ENCODE data around the gene GDF15. TPM values are rescaled to one million over a fixed set of nuclear protein-coding genes. Genes with fewer than 3 reads are reported as not detected.
"Not testable (repeated sequence)": the region's sequence is repeated elsewhere in the genome, so short reads cannot be mapped to it uniquely, and the experiment has no call there.

The GDF15 gene
- 8.3 TPM for total RNA-seq

- ATAC-seq (peak; percentile 70), DNase-seq (ENCODE audit: low spot score) (peak; percentile 82)
- intact Hi-C loops (cut with DNase I), result no loop called here
These were observed at the start of gene GDF15 for GRCh38 chr19:18385675-18386542. TSS of gene GDF15 (plus strand) at chr19:18386158. CDS start at chr19:18386190, 32 bp downstream.

GRCh38 chr19:18338541-18338940 is 47.4 kb upstream of the GDF15 start:
- intact Hi-C loops (cut with DNase I), result loop anchor here (10.0 kb wide), 1 partner anchor 296 kb away; the partner anchor contains the start of gene KLHL26
- DNase-seq (ENCODE audit: low spot score) (no peak), ATAC-seq (no peak)

- ATAC-seq (no peak), DNase-seq (ENCODE audit: low spot score) (no peak)
- intact Hi-C loops (cut with DNase I), result loop anchor here (10.0 kb wide), 1 partner anchor 295 kb away; the partner anchor contains the start of gene KLHL26
These were observed 46.2 kb upstream of the GDF15 start for GRCh38 chr19:18339723-18340122.

GRCh38 chr19:18340190-18340989 is 45.6 kb upstream of the GDF15 start, which contains the start of gene PGPEP1:
TSS of gene PGPEP1 (plus strand) at chr19:18340598. CDS start at chr19:18340682, 84 bp downstream.
- intact Hi-C loops (cut with DNase I), result no loop called here
- ATAC-seq (peak; percentile 81), DNase-seq (ENCODE audit: low spot score) (peak; percentile 83)

- intact Hi-C loops (cut with DNase I), result no loop called here
- DNase-seq (ENCODE audit: low spot score) (peak; percentile 75), ATAC-seq (peak; percentile 60)
These were observed 44.7 kb upstream of the GDF15 start for GRCh38 chr19:18340990-18341868.

GRCh38 chr19:18342090-18342632 is 43.8 kb upstream of the GDF15 start:
- no peak for DNase-seq (ENCODE audit: low spot score)
- no peak for ATAC-seq
- intact Hi-C loops (cut with DNase I), result no loop called here

GRCh38 chr19:18344582-18344950 is 41.4 kb upstream of the GDF15 start:
- DNase-seq (ENCODE audit: low spot score) (no peak), ATAC-seq (no peak)
- intact Hi-C loops (cut with DNase I), result no loop called here

GRCh38 chr19:18345296-18345695 is 40.7 kb upstream of the GDF15 start:
- intact Hi-C loops (cut with DNase I), result loop anchor here (5.0 kb wide), 1 partner anchor 67 kb away; no protein-coding TSS in a partner anchor
- ATAC-seq, result no peak
- no peak for DNase-seq (ENCODE audit: low spot score)

- intact Hi-C loops (cut with DNase I), result loop anchor here (5.0 kb wide), 1 partner anchor 66 kb away; no protein-coding TSS in a partner anchor
- no peak for DNase-seq (ENCODE audit: low spot score)
- ATAC-seq, result no peak
These were observed 39.9 kb upstream of the GDF15 start for GRCh38 chr19:18346091-18346490.

GRCh38 chr19:18348171-18348570 is 37.8 kb upstream of the GDF15 start:
- DNase-seq (ENCODE audit: low spot score), result no peak
- intact Hi-C loops (cut with DNase I), result loop anchor here (5.0 kb wide), 1 partner anchor 64 kb away; no protein-coding TSS in a partner anchor
- ATAC-seq, result no peak

- not testable (repeated sequence) for DNase-seq (ENCODE audit: low spot score); ATAC-seq
- intact Hi-C loops (cut with DNase I), result loop anchor here (5.0 kb wide), 1 partner anchor 63 kb away; no protein-coding TSS in a partner anchor
These were observed 37.1 kb upstream of the GDF15 start for GRCh38 chr19:18348818-18349339.

- ATAC-seq, result peak; percentile 73
- intact Hi-C loops (cut with DNase I), result loop anchor here (5.0 kb wide), 1 partner anchor 63 kb away; no protein-coding TSS in a partner anchor
These were observed 36.3 kb upstream of the GDF15 start for GRCh38 chr19:18349524-18350128.

GRCh38 chr19:18350490-18350889 is 35.5 kb upstream of the GDF15 start:
- intact Hi-C loops (cut with DNase I), result no loop called here
- ATAC-seq (no peak), DNase-seq (ENCODE audit: low spot score) (no peak)

More at GRCh38 chr19:18349524-18350128, 36.3 kb upstream of the GDF15 start:
- peak; percentile 79 for DNase-seq (ENCODE audit: low spot score)

GRCh38 chr19:18351544-18351943 is 34.4 kb upstream of the GDF15 start:
- ATAC-seq (no peak), DNase-seq (ENCODE audit: low spot score) (no peak)
- intact Hi-C loops (cut with DNase I), result no loop called here

- intact Hi-C loops (cut with DNase I), result no loop called here
- no peak for DNase-seq (ENCODE audit: low spot score)
- no peak for ATAC-seq
These were observed 32.5 kb upstream of the GDF15 start for GRCh38 chr19:18353378-18354005.

GRCh38 chr19:18354743-18355142 is 31.2 kb upstream of the GDF15 start:
- intact Hi-C loops (cut with DNase I); ATAC-seq; DNase-seq (ENCODE audit: low spot score): not testable (repeated sequence)

GRCh38 chr19:18357041-18357440 is 28.9 kb upstream of the GDF15 start:
- DNase-seq (ENCODE audit: low spot score) (no peak), ATAC-seq (no peak)
- intact Hi-C loops (cut with DNase I), result no loop called here
